Endothelial cell of umbilical vein (primary cell): Measurements from ENCODE around the gene SRRD. TPM values are rescaled to one million over a fixed set of nuclear protein-coding genes. Genes with fewer than 3 reads are reported as not detected.

ENCODE experiments used
- BruUV-seq: library from RNA; stranded (reverse); fragments of 400-500 nt; replicated peaks from 2 replicates; lab custom pipeline; 2021; lab: Mats Ljungman, UMichigan
- CTCF ChIA-PET: fragments of 300-600, 350-600 bp; sonication (Branson Sonifier 250); formaldehyde crosslinking; loops from one replicate; lab custom pipeline; 2021; ENCODE audit warnings: antibody characterized with exemption, inconsistent platforms; lab: Charles Lee
- POLR2A ChIA-PET: fragments of 300-600, 350-600 bp; sonication (Branson Sonifier 250); formaldehyde crosslinking; loops from one replicate; lab custom pipeline; 2021; ENCODE audit warnings: antibody characterized with exemption, inconsistent platforms; lab: Charles Lee
- DNase-seq: peaks from one replicate; pipeline ENCODE4 v3.0.0-alpha.2; 2011; ENCODE audit warnings: low read depth, low spot score
- FAIRE-seq: peaks from 2 replicates; lab custom pipeline; 2011; peaks lifted over from hg19 to GRCh38; lab: Jason Lieb, UNC
- H2AFZ ChIP-seq: 2 replicates; pipeline ENCODE4 v1.6.0; 2012; ENCODE audit warnings: low read depth, low read length, control low read depth, inconsistent platforms
- H3K27ac ChIP-seq: 2 replicates; pipeline ENCODE4 v1.5.1; 2011; ENCODE audit warnings: low read depth, mild to moderate bottlenecking, control low read depth, low read length, moderate library complexity; ENCODE audit not compliant: insufficient read depth
- H3K27me3 ChIP-seq, 2 experiments: 2 replicates each; pipeline versions ENCODE4 v1.6.0 to v1.6.1; 2011; ENCODE audit warnings: low read length in 2 of 2, mixed read lengths in 1 of 2; ENCODE audit not compliant: control insufficient read depth in 2 of 2, insufficient read depth in 2 of 2
- H3K36me3 ChIP-seq, 2 experiments: 2 replicates in 1 of 2; 3 replicates in 1 of 2; pipeline ENCODE4 v1.5.1; 2011; ENCODE audit warnings: low read length in 2 of 2, mild to moderate bottlenecking in 1 of 2, moderate library complexity in 1 of 2; ENCODE audit not compliant: control insufficient read depth in 2 of 2, insufficient read depth in 2 of 2; ENCODE audit errors: extremely low read depth in 1 of 2
- H3K4me1 ChIP-seq: 3 replicates; pipeline ENCODE4 v1.5.1; 2011; ENCODE audit warnings: mild to moderate bottlenecking, low read length; ENCODE audit not compliant: control insufficient read depth, insufficient read depth; ENCODE audit errors: extremely low read depth
- H3K4me2 ChIP-seq: 2 replicates; pipeline ENCODE4 v1.6.1; 2011; ENCODE audit warnings: low read length, control low read depth, mixed read lengths; ENCODE audit not compliant: insufficient read depth
- H3K4me3 ChIP-seq, 3 experiments: fragments of 200-600 bp in 1 of 3; sonication (generic), shearing (Covaris generic) in 1 of 3; replicated peaks in 1 of 3; 2 replicates each; pipeline ENCODE4 v1.5.1; 2011 to 2016; ENCODE audit warnings: control low read depth in 3 of 3, low read length in 3 of 3, mild to moderate bottlenecking in 2 of 3, inconsistent platforms in 1 of 3, low read depth in 1 of 3, moderate library complexity in 1 of 3; ENCODE audit not compliant: insufficient read depth in 1 of 3
- H3K79me2 ChIP-seq: 2 replicates; pipeline ENCODE4 v1.6.0; 2012; ENCODE audit warnings: low read length, inconsistent platforms; ENCODE audit not compliant: control insufficient read depth, insufficient read depth
- H3K9ac ChIP-seq: replicated peaks from 2 replicates; pipeline ENCODE3; 2011; ENCODE audit warnings: low read length, control low read depth; ENCODE audit not compliant: insufficient read depth; ENCODE audit errors: extremely low read depth
- H3K9me1 ChIP-seq: replicated peaks from 3 replicates; pipeline ENCODE4 v1.6.0; 2011; ENCODE audit warnings: mild to moderate bottlenecking, low read length; ENCODE audit not compliant: control insufficient read depth, insufficient read depth; ENCODE audit errors: extremely low read depth
- H3K9me3 ChIP-seq: replicated peaks from 2 replicates; pipeline ENCODE4 v1.5.1; 2012; ENCODE audit warnings: low read length, inconsistent platforms; ENCODE audit not compliant: control insufficient read depth, insufficient read depth
- H4K20me1 ChIP-seq: replicated peaks from 2 replicates; pipeline ENCODE3; 2011; ENCODE audit warnings: mild to moderate bottlenecking, low read length; ENCODE audit not compliant: control insufficient read depth, insufficient read depth; ENCODE audit errors: extremely low read depth
- EZH2 ChIP-seq: IDR thresholded peaks from 2 replicates; pipeline ENCODE4 v1.6.1; 2012; ENCODE audit warnings: borderline replicate concordance, low read depth, mild to moderate bottlenecking, moderate library complexity, low read length, inconsistent platforms; ENCODE audit not compliant: severe bottlenecking
- FOS ChIP-seq: IDR thresholded peaks from 2 replicates; pipeline ENCODE4 v1.6.1; 2011; ENCODE audit warnings: mild to moderate bottlenecking, low read length, moderate library complexity, borderline replicate concordance; ENCODE audit not compliant: insufficient read depth
- GATA2 ChIP-seq: IDR thresholded peaks from 2 replicates; pipeline ENCODE4 v1.7.0; 2011; ENCODE audit warnings: low read depth, mild to moderate bottlenecking, moderate library complexity, mixed read lengths, low read length; ENCODE audit not compliant: insufficient read length, insufficient read depth
- JUN ChIP-seq: IDR thresholded peaks from 2 replicates; pipeline ENCODE4 v1.6.1; 2011; ENCODE audit warnings: borderline replicate concordance, low read depth; ENCODE audit not compliant: insufficient read length, insufficient read depth
- MYC ChIP-seq: IDR thresholded peaks from one replicate; pipeline ENCODE4 v1.6.1; 2011; ENCODE audit warnings: mild to moderate bottlenecking, low read depth, low read length
- POLR2A ChIP-seq: IDR thresholded peaks from 2 replicates; pipeline ENCODE4 v1.6.1; 2012; ENCODE audit warnings: low read depth, mild to moderate bottlenecking, control low read depth, low read length
- POLR2AphosphoS5 ChIP-seq: IDR thresholded peaks from 2 replicates; pipeline ENCODE4 v1.6.1; 2012; ENCODE audit warnings: low read depth, mild to moderate bottlenecking, control low read depth, low read length, moderate library complexity; ENCODE audit not compliant: insufficient read depth
- dilution Hi-C: fragments of 300-500 bp; cut with MboI; formaldehyde crosslinking; loops from one replicate; pipeline ENCODE4 v1.15.0; 2019; ENCODE audit warnings: low sequenced_read_pairs; ENCODE audit not compliant: extremely low pct_ligation_motif_present
- intact Hi-C: fragments of 100-400 bp; cut with micrococcal nuclease; formaldehyde crosslinking; loops from one replicate; pipeline ENCODE4 v1.10.0; 2022
- polyA plus RNA-seq, 4 experiments: library from polyadenylated mRNA; depleted of rRNA in 3 of 4; stranded (reverse) in 3 of 4; unstranded in 1 of 4; fragments of >200 nt; gene quantifications; 2 replicates each; pipeline versions ENCODE4 v1.2.1 to v1.2.3, GENCODE V29; 2011 to 2012; ENCODE audit warnings: missing spikeins in 1 of 4
- total RNA-seq: library from RNA; stranded (reverse); gene quantifications from 2 replicates; pipeline ENCODE4 v1.2.3, GENCODE V29; 2021
- TF ChIP-seq, protein P1 (sequence below), 2 donors: IDR thresholded peaks; 1 replicate in 1 of 2; 2 replicates in 1 of 2; pipeline ENCODE4 v1.5.1; 2011; ENCODE audit warnings: low read length in 2 of 2, mild to moderate bottlenecking in 2 of 2, moderate library complexity in 2 of 2, control low read depth in 1 of 2, inconsistent platforms in 1 of 2, low read depth in 1 of 2; ENCODE audit not compliant: insufficient read depth in 1 of 2; ENCODE audit errors: extremely low read depth in 1 of 2
- TF ChIP-seq, protein P2 (sequence below): IDR thresholded peaks from 2 replicates; pipeline ENCODE4 v1.6.1; 2011; ENCODE audit not compliant: insufficient read depth, insufficient read length

SRRD gene
- total and polyA plus RNA-seq, 2 donors (not counting 3 experiments of a cell fraction or from before 2014, with no cell fraction given): 23.4 to 24.2 TPM

DNA sequence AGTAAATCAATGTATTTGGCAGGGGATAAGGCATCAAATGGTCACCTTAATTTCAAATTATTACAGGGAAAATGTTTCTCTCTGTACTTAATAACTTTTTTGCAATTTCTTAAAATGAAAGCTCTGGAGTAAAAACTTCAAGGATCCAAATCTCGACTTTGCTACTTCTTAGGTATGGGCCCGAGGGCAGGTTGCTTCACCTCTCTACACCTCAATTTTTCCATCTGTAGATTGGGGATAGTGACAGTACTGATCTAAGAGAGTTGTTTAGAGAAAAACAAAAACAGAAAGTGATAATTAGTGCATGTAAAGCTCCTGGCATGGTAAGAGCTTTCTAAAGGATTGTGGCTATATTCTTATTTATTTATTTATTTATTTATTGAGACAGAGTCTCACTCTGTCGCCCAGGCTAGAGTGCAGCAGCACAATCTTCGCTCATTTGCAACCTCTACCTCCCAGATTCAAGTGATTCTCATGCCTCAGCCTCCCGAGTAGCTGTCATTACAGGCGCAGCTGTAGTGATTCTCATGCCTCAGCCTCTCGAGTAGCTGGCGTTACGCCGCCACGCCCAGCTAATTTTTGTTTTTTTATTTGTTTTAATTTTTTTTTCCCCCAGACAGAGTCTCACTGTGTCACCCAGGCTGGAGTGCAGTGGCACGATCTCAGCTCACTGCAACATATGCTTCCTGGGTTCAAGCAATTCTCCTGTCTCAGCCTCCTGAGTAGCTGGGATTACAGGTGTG lies 30.9 kb downstream of the SRRD start:
- peaks cover 0 to 5% of the 10 kb centered on the region in 2 experiments for H3K36me3 ChIP-seq
- H3K9me3 ChIP-seq: no peaks in the 10 kb centered on the region
- no peak overlapping the region for H2AFZ ChIP-seq
- H3K9ac ChIP-seq: no peak overlapping the region
- peaks cover 16% of the 10 kb centered on the region for H3K4me1 ChIP-seq
- H3K4me2 ChIP-seq: no peak overlapping the region
- dilution Hi-C loops: no loop called here
- no peak overlapping the region for H3K27ac ChIP-seq
- DNase-seq (no peak), FAIRE-seq (no peak)
- peaks cover 15% of the 10 kb centered on the region for H3K79me2 ChIP-seq
- CTCF ChIA-PET: interaction anchor here (0.7 to 1.1 kb wide), 3 partner anchors 10 to 151 kb away, joined by 3 read pairs; no protein-coding TSS in a partner anchor
- H3K4me3 ChIP-seq: no peak overlapping the region
- no peaks in the 10 kb centered on the region for H3K27me3 ChIP-seq
- intact Hi-C loops: no loop called here
- no peaks in the 10 kb centered on the region for H3K9me1 ChIP-seq
- BruUV-seq: no TSS peak
- no peak for TF ChIP-seq GATA2
- TF ChIP-seq, protein P1, sequence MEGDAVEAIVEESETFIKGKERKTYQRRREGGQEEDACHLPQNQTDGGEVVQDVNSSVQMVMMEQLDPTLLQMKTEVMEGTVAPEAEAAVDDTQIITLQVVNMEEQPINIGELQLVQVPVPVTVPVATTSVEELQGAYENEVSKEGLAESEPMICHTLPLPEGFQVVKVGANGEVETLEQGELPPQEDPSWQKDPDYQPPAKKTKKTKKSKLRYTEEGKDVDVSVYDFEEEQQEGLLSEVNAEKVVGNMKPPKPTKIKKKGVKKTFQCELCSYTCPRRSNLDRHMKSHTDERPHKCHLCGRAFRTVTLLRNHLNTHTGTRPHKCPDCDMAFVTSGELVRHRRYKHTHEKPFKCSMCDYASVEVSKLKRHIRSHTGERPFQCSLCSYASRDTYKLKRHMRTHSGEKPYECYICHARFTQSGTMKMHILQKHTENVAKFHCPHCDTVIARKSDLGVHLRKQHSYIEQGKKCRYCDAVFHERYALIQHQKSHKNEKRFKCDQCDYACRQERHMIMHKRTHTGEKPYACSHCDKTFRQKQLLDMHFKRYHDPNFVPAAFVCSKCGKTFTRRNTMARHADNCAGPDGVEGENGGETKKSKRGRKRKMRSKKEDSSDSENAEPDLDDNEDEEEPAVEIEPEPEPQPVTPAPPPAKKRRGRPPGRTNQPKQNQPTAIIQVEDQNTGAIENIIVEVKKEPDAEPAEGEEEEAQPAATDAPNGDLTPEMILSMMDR (IDR thresholded peaks at IDR 0.05; ENCODE audit: extremely low read depth in 1 of 2, insufficient read depth in 1 of 2, low read depth in 1 of 2, low read length in 2 of 2): no peak
- no peak for TF ChIP-seq JUN
- no peak for TF ChIP-seq EZH2
- TF ChIP-seq MYC: no peak
- TF ChIP-seq, protein P2, sequence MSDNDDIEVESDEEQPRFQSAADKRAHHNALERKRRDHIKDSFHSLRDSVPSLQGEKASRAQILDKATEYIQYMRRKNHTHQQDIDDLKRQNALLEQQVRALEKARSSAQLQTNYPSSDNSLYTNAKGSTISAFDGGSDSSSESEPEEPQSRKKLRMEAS: no peak
- no peak for TF ChIP-seq FOS
- TF ChIP-seq POLR2AphosphoS5: no peak
- TF ChIP-seq POLR2A: no peak
- POLR2A ChIA-PET: no interaction called here
- no peaks in the 10 kb centered on the region for H4K20me1 ChIP-seq
